T-helper 17 cell (primary cell): ENCODE results near the gene TEDC1. TPM values are rescaled to one million over a fixed set of nuclear protein-coding genes. Genes with fewer than 3 reads are reported as not detected.

Source experiments
- ATAC-seq: fragments of 150-1000 bp; cut with Tn5 transposase; 2 replicates; pipeline ENCODE4 v1.10.0; 2021; ENCODE audit warnings: mild to moderate bottlenecking, moderate library complexity
- DNase-seq, 3 donors: peaks; one replicate each; pipeline versions ENCODE4 v3.0.0 to v3.0.0-alpha.2; 2020 to 2021
- H3K9me3 ChIP-seq: one replicate; pipeline ENCODE4 v1.7.0; 2013; ENCODE audit warnings: low read length, mild to moderate bottlenecking; ENCODE audit not compliant: control insufficient read depth, poor library complexity, severe bottlenecking
- H3K27ac Mint-ChIP-seq: one replicate; pipeline ENCODE4 v1.8.0; 2022; ENCODE audit warnings: mild to moderate bottlenecking, moderate library complexity, mixed read lengths
- H3K27me3 Mint-ChIP-seq: one replicate; pipeline ENCODE4 v1.8.0; 2022; ENCODE audit warnings: mixed read lengths
- H3K36me3 Mint-ChIP-seq: one replicate; pipeline ENCODE4 v1.8.0; 2022; ENCODE audit warnings: low read depth, mixed read lengths
- H3K4me1 Mint-ChIP-seq: one replicate; pipeline ENCODE4 v1.8.0; 2022; ENCODE audit warnings: mild to moderate bottlenecking, mixed read lengths
- H3K4me3 Mint-ChIP-seq: one replicate; pipeline ENCODE4 v1.8.0; 2022; ENCODE audit warnings: mild to moderate bottlenecking, moderate library complexity, mixed read lengths
- total RNA-seq, 4 donors: library from RNA in 2 of 4; stranded (reverse) in 2 of 4; gene quantifications; one replicate each; pipeline ENCODE4 v1.2.3 and lab custom pipeline; 2022 to 2026

TEDC1 gene
- total RNA-seq, 2 donors from 2014 or later, result 141 to 361 TPM

DNA sequence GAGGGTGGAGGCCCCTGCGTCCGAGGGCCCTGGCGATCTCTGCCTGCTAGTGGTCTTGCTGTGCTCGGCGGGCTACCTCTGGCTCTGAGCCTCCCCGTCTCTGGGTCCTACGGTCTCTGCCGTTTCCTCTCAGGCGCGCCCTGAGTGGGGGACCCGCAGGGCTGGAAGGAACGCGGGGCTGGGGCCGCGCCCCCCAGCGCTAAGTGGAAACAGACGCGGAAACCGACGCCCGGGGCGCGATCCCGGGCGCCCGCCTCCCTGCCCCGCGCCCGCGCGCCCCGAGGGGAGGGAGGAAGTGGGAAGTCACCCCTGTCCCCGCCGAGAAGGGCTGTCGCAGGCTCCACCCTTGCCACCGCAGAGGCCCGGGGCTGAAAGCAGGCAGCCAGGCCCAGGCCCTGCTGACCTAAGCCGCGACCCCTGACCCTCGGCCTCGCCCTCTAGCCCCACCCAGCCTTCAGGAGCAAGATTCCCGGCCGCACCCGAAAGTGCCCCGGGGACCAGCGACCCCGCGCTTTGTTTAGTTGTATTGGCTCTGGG is 3.5 kb upstream of the TEDC1 start:
- H3K27ac Mint-ChIP-seq, result peak overlapping the region; percentile 95
- peak overlapping the region; percentile 96 for H3K4me3 Mint-ChIP-seq
- no peaks in the 10 kb centered on the region for H3K9me3 ChIP-seq
- ATAC-seq, result no peak
- peak; percentile 64 to 70 (median 66) for DNase-seq
- H3K36me3 Mint-ChIP-seq, result peaks cover 2% of the 10 kb centered on the region
- H3K27me3 Mint-ChIP-seq, result no peaks in the 10 kb centered on the region
- H3K4me1 Mint-ChIP-seq, result peaks cover 49% of the 10 kb centered on the region

DNA sequence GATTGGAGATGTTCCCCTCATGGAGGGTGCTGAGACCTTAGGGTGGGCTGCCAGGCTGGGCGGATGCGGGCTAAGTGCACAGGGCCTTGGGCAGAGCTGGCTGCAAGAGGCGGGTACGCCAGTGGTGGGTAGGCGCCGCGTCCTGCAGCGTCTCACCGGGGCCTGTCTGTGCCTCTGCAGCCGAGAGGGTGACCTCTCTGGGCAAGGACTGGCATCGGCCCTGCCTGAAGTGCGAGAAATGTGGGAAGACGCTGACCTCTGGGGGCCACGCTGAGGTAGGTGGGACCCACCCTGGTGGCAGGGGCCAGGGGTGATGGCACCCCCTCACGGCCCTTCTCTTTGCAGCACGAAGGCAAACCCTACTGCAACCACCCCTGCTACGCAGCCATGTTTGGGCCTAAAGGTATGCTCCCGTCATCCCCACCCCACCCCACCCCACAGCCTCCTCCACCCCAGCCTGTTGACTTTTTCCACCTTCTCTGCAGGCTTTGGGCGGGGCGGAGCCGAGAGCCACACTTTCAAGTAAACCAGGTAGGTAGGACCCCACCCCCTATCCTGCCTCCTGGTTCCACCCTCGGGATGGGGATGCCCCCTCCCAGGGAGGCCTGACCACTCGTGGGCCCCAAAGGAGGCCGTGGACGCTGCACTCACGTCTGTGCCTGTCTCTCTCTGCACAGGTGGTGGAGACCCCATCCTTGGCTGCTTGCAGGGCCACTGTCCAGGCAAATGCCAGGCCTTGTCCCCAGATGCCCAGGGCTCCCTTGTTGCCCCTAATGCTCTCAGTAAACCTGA is 2.9 kb upstream of the TEDC1 start:
- Mint-ChIP-seq H3K4me1 (peaks cover 47% of the 10 kb centered on the region), H3K27ac (peak overlapping the region; percentile 95), H3K4me3 (peak overlapping the region; percentile 96), H3K36me3 (peaks cover 2% of the 10 kb centered on the region), H3K27me3 (no peaks in the 10 kb centered on the region)
- ATAC-seq, result no peak
- DNase-seq, result peak in 1 of 3 donors; percentile 29
- no peaks in the 10 kb centered on the region for H3K9me3 ChIP-seq

DNA sequence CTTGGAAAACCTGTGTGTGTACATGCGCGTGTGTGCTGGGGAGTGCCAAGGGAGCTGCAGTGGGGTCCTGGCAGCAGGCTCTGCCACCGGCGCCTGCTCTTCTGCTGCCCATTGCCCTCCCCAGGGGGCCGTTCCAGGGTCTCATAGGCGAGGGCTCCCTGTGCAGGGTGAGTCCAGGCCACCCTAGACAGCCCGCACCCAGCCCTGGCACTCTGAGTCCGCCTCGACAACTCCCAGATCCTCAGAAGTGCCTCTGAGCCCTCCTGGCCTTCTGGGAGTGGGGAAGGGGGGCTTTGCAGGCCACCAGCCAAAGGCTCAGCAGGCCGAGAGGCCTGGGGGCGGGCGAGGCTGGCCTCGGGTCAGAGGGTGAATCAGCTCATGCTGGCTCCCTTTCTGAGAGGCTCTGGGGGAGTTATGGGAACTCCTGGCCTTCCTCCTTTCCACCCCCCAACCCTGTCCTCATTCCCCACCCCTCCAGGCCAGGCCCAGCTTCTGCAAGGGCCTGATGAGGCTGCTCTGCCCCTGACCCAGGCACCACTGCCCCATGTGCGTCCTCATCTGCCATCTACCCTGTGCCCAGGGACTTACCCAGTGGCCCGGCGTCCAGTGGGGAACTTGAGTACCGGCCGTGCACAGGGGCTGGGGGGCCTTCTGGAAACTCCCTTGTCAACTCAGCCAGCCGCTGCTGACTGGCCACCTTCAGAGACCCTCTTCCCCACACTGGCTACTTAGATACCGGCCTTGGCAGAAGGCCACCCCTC is 2.1 kb upstream of the TEDC1 start:
- no peaks in the 10 kb centered on the region for H3K27me3 Mint-ChIP-seq
- peak overlapping the region; percentile 95 for H3K27ac Mint-ChIP-seq
- peak overlapping the region; percentile 96 for H3K4me3 Mint-ChIP-seq
- peak in 1 of 3 donors; percentile 17 for DNase-seq
- H3K4me1 Mint-ChIP-seq, result peaks cover 46% of the 10 kb centered on the region
- no peak for ATAC-seq
- H3K9me3 ChIP-seq, result no peaks in the 10 kb centered on the region
- H3K36me3 Mint-ChIP-seq, result peaks cover 2% of the 10 kb centered on the region

DNA sequence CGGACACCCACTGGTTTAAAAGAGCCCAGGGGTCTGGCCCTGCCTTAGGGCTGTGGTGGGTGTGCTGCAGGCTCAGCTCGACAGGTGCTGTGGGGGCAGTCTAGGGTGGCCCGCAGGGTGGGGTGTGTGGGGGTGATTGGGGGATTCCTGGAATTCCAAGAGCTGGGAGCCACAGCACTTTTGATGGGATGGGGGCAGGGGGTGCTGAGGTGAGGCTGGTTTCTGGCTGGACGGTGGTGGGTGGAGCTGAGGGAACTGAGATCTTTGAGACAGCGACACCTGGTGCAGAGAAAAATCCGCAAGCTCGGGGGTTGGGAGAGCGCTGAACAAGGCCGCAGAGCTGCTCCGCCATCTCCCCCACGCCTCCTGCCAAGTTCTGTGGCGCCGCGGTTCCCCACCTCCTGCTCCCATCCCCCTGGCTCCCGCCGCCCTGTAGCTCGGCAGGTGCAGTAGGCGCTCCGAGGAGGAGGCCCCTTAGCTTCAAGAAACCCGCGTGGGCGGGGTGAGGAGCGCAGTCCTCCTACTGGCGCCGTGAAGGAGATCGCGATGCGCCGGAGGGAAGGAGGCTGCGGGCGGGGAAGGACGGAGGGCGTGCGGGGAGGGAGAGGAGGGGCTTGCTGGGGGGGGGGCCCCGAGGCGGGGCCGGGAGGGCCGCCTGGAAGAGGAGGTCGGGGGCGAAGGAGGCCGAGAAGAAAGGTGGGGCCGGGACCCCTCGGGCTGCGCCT is 1.3 kb upstream of the TEDC1 start:
- peak overlapping the region; percentile 95 for H3K27ac Mint-ChIP-seq
- ATAC-seq (peak; percentile 12), DNase-seq (peak; percentile 78 to 87 (median 82))
- peaks cover 40% of the 10 kb centered on the region for H3K4me1 Mint-ChIP-seq
- peaks cover 2% of the 10 kb centered on the region for H3K36me3 Mint-ChIP-seq
- no peaks in the 10 kb centered on the region for H3K27me3 Mint-ChIP-seq
- H3K9me3 ChIP-seq, result no peaks in the 10 kb centered on the region
- H3K4me3 Mint-ChIP-seq, result peak overlapping the region; percentile 96

DNA sequence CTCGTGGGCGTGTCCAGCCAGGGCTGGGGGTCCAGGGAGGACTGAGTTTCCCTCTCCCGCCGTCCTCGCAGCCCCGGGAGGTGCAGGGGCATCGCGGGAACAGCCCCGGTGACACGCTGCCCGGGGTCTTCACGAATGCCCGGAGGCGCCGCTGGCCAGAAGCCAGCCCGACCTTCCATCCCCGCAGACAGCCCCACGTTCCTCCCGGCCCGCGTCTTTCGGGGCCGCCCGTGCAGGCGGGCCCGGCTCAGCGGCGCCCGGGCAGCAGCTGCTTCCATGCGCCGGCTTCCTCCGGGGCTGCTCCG is 827 bp upstream of the TEDC1 start:
- no peak for ATAC-seq

DNA sequence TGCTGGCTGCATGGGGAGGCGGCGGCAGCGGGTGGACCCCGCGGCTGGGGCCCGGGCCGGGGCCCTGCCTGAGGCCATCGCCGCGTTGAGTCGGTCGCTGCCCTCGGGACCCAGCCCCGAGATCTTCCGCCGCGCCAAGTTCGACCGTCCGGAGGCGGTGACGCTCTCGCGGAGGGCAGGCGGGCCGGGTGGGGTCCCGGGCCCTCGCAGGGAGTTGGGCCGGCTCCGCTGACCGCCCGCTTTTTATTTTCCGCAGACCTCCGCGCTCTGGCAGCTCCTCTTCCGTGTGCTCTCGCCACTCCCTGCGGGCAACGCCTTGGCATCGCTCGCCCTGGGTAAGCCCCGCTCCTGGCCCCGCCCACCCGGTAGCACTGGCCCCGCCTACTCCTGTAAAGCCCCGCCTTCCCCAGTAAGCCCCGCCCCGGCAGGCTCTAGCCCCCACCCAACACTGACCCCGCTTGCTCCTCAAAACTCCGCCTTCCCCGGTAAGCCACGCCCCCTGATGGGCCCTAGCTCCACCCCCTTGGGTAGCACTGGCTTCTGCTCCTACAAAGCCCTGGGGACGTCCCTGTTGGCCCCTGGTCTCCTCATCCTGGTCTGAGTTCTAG is 424 bp downstream of the TEDC1 start:
- peak overlapping the region; percentile 95 for H3K27ac Mint-ChIP-seq
- DNase-seq (peak; percentile 85 to 90 (median 87)), ATAC-seq (peak; percentile 35)
- peaks cover 2% of the 10 kb centered on the region for H3K36me3 Mint-ChIP-seq
- no peaks in the 10 kb centered on the region for H3K27me3 Mint-ChIP-seq
- peaks cover 29% of the 10 kb centered on the region for H3K4me1 Mint-ChIP-seq
- H3K9me3 ChIP-seq, result no peaks in the 10 kb centered on the region
- H3K4me3 Mint-ChIP-seq, result peak overlapping the region; percentile 96

More for the DNA sequence above, 827 bp upstream of the TEDC1 start:
- H3K9me3 ChIP-seq, result no peaks in the 10 kb centered on the region
- no peak for DNase-seq
- Mint-ChIP-seq H3K27me3 (no peaks in the 10 kb centered on the region), H3K36me3 (peaks cover 2% of the 10 kb centered on the region), H3K4me3 (peak overlapping the region; percentile 96), H3K27ac (peak overlapping the region; percentile 95), H3K4me1 (peaks cover 37% of the 10 kb centered on the region)

DNA sequence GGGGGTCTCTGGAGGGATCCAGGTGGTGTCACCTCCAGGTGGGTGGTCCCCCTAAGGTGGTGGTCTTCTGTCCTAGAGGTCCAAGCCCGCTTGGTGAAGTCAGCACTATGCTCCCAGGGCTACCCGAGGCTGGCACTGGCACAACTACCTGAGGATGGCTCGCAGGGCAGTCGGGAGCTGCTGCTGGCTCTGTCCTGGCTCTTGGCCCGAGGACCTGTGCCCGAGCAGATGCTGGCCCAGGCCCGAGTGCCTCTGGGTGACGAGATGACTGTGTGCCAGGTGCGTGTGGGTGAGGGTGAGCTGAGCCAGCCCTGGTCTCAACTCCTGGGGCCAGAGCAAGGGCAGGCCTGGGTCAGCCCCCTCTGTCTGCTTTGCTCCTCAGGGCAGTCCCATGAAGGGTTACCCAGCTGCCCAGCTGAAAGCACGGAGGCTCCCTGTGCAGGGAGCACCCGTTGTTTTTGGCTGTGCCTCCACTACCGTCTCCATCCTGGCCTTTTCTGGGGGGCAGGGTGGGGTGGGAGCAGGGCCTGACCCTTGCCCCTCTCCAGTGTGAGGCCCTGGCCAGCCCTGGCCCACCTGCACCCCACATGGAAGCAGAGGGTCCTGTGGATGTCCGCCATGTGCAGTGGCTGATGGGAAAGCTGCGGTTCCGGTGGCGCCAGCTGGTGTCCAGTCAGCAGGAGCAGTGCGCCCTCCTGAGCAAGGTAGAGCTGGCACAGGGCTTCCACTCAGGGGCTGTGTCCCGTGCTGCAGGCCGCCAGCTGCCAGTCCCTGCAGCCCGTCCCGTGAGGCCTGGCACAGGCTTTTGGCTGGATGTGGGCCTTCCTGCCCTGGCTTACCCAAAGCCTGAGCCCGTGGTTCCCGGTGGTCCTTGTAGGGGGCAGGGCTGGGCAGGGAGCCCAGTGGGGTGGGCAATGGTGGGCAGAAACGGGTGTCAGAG is 1.3 kb downstream of the TEDC1 start:
- Mint-ChIP-seq H3K36me3 (peaks cover 2% of the 10 kb centered on the region), H3K27ac (peak overlapping the region; percentile 95), H3K4me1 (peaks cover 26% of the 10 kb centered on the region), H3K4me3 (peak overlapping the region; percentile 96), H3K27me3 (no peaks in the 10 kb centered on the region)
- H3K9me3 ChIP-seq, result no peaks in the 10 kb centered on the region
- DNase-seq (peak in 2 of 3 donors; percentile 13 to 17), ATAC-seq (no peak)

DNA sequence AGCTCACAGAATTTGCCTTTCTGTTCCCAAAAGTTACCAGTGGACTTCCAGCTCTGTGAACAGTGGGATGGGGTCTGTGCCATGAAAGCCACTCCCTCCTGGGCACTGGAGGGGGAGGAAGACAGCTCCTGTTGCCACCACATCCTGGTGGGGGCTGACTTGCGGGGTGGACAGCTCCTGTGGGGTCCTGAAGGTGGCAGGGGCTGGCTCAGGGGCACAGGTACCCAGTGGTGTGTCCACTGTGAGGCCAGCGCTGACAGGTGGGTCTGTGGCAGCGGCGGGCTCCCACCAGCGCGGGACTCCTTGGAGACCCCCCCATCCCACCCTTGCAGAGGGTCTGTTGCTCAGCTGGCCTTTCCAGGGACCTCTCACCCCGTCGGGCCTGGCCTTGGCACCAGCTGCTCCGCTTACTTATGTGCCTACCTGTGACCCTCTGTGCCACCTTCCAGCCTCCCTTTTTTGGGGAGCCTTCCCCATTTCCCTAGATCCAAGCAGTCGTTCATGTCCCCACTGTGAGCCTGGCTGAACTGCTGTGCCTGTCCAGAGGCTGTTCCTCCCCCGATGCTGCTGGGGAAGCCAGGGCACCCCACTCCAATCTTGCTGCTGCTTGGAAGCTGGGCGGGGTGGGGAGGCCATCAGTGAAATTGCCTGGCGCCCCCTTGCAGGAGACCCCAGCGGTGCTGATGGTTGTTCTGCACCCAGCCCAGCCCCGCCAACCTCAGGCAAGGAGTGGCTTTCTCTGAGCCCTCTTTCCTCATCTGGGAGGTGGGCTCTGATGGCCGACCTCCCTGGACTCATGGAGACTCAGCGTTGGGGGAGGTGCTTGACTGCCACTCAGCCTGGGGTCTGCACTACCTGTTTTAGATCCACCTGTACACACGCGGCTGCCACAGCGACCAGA is 2.2 kb downstream of the TEDC1 start:
- DNase-seq, result no peak
- peak overlapping the region; percentile 39 for H3K27ac Mint-ChIP-seq
- H3K4me1 Mint-ChIP-seq, result peaks cover 21% of the 10 kb centered on the region
- peak overlapping the region; percentile 68 for H3K4me3 Mint-ChIP-seq
- H3K36me3 Mint-ChIP-seq, result peaks cover 2% of the 10 kb centered on the region
- H3K27me3 Mint-ChIP-seq, result no peaks in the 10 kb centered on the region
- no peaks in the 10 kb centered on the region for H3K9me3 ChIP-seq
- no peak for ATAC-seq

DNA sequence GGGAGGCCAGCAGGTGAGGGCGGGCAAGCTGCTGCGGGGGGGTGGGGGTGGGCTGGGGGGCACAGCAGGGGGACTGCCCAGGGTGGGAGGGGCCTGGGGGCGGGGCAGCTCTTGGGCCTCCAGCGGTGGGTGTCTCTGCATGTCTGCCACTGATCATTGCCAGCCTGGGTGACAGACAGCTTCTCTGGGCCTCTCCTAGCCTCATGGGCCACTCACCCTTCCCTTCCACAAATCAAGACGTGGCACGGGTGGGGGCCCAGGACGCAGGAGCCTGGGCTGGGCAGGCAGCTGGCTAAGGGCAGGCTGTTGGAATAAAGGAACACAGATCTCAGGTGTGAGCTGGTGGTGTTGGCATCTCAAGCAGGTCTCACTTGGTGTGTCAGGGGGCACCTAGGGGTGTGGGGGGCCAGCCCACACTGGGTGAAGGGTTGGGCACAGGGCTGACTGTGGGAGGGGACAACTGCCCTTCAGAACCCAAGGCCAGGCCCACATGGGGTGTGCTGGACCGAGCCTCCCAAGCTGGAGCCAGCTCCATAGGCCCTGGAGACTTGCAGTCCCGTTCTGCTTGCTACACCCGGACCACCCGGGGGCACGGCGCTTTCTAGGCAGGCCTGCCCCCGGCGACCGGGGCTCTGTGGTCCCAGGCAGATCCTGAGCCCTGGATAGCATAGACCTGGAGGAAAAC is 3.0 kb downstream of the TEDC1 start:
- ATAC-seq, result no peak
- peak overlapping the region; percentile 84 for H3K27ac Mint-ChIP-seq

DNA sequence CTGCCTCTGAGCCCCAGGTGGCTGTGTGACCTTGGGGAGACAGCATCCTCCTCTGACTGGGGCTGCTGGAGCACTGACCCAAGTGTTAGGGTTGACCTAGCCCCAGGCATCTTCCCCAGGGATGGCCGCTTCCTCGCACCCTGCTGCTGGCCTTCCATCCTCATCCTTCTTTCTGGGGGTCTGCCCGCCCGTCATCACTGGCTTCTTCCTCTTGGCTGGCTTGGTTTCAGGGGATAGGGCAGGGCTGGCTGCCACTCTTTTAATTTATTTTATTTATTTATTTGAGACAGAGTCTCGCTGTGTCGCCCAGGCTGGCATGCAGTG is 3.5 kb downstream of the TEDC1 start:
- peak in 2 of 3 donors; percentile 3 to 9 for DNase-seq
- Mint-ChIP-seq H3K4me1 (peaks cover 11% of the 10 kb centered on the region), H3K36me3 (peaks cover 1% of the 10 kb centered on the region), H3K27me3 (no peaks in the 10 kb centered on the region), H3K27ac (peak overlapping the region; percentile 84), H3K4me3 (peak overlapping the region; percentile 6)
- no peak for ATAC-seq
- no peaks in the 10 kb centered on the region for H3K9me3 ChIP-seq

More for the DNA sequence above, 3.0 kb downstream of the TEDC1 start:
- Mint-ChIP-seq H3K4me1 (peaks cover 16% of the 10 kb centered on the region), H3K36me3 (peaks cover 2% of the 10 kb centered on the region), H3K27me3 (no peaks in the 10 kb centered on the region), H3K4me3 (peak overlapping the region; percentile 68)
- H3K9me3 ChIP-seq, result no peaks in the 10 kb centered on the region
- peak in 1 of 3 donors; percentile 7 for DNase-seq
